Tibial nerve (tissue), 3 donors: ENCODE results near the gene TRIM23.

Experiments
- POLR2A ChIP-seq, 2 donors: fragments of 450-650 bp; IDR thresholded peaks; one replicate each; pipeline ENCODE4 v1.6.1; 2017; ENCODE audit warnings: antibody characterized with exemption in 2 of 2, mild to moderate bottlenecking in 2 of 2, moderate library complexity in 2 of 2
- TF ChIP-seq, protein P1 (sequence below), 5 experiments: fragments of 200-600 bp in 3 of 5; fragments of 450-650 bp in 2 of 5; sonication (generic) in 3 of 5; IDR thresholded peaks; one replicate each; pipeline ENCODE4 v1.5.1; 2016 to 2019; ENCODE audit warnings: antibody characterized with exemption in 5 of 5, mild to moderate bottlenecking in 3 of 5, moderate library complexity in 2 of 5

DNA sequence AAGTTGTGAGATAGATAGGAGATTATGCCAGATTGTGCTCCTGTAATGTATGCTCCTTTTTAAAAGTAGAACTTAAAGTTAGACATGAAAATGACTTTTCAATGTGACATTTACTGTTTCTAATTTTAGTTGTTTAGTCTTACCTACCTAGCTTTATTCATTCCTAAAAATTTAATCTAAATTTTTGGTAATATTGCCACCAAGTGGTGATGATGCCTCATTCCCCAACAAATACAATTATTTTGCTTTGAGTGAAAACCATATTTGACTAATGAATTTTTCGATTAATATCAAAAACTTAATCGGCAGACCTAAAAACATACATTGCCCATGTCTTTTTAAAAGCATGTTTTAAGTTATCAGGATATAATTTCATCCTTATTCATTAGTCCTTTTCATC is 35.4 kb downstream of the TRIM23 start:
- TF ChIP-seq POLR2A (IDR thresholded peaks at IDR 0.05): no peak
- TF ChIP-seq, protein P1, sequence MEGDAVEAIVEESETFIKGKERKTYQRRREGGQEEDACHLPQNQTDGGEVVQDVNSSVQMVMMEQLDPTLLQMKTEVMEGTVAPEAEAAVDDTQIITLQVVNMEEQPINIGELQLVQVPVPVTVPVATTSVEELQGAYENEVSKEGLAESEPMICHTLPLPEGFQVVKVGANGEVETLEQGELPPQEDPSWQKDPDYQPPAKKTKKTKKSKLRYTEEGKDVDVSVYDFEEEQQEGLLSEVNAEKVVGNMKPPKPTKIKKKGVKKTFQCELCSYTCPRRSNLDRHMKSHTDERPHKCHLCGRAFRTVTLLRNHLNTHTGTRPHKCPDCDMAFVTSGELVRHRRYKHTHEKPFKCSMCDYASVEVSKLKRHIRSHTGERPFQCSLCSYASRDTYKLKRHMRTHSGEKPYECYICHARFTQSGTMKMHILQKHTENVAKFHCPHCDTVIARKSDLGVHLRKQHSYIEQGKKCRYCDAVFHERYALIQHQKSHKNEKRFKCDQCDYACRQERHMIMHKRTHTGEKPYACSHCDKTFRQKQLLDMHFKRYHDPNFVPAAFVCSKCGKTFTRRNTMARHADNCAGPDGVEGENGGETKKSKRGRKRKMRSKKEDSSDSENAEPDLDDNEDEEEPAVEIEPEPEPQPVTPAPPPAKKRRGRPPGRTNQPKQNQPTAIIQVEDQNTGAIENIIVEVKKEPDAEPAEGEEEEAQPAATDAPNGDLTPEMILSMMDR (IDR thresholded peaks at IDR 0.05): no peak
